OCI-LY7 (cell line): ENCODE results near the gene OAS3. TPM values are rescaled to one million over a fixed set of nuclear protein-coding genes. Genes with fewer than 3 reads are reported as not detected.
A peak's percentile ranks its signal among the peaks of the same experiment; 100 is the strongest.

Experiments
- BruUV-seq: library from RNA; stranded (reverse); fragments of 400-500 nt; replicated peaks from 2 replicates; lab custom pipeline; 2021; lab: Mats Ljungman, UMichigan
- CTCF ChIA-PET: fragments of 300-600 bp; sonication (Branson Sonifier 250); formaldehyde crosslinking; loops from one replicate; lab custom pipeline; 2022; ENCODE audit warnings: antibody characterized with exemption; ENCODE audit not compliant: unreplicated experiment; lab: Charles Lee
- POLR2A ChIA-PET: fragments of 300-600 bp; sonication (Branson Sonifier 250); formaldehyde crosslinking; loops from one replicate; lab custom pipeline; 2022; ENCODE audit warnings: antibody characterized with exemption; lab: Charles Lee
- DNase-seq: peaks from one replicate; pipeline ENCODE4 v3.0.0-alpha.2; 2015; ENCODE audit warnings: low spot score
- H2AFZ ChIP-seq: fragments of 200-600 bp; sonication (generic), shearing (Covaris generic); 2 replicates; pipeline ENCODE4 v1.6.1; 2014; ENCODE audit warnings: mild to moderate bottlenecking, antibody characterized with exemption, low read length, moderate library complexity
- H3K27ac ChIP-seq: fragments of 200-600 bp; sonication (generic); 2 replicates; pipeline ENCODE4 v1.5.1; 2014; ENCODE audit warnings: mixed run types, low read depth, mild to moderate bottlenecking, moderate library complexity, low read length, inconsistent platforms; ENCODE audit not compliant: poor library complexity, severe bottlenecking
- H3K36me3 ChIP-seq: fragments of 200-600 bp; sonication (generic); 2 replicates; pipeline ENCODE4 v1.6.1; 2014; ENCODE audit warnings: mild to moderate bottlenecking, antibody characterized with exemption, low read length, moderate library complexity, mixed read lengths; ENCODE audit not compliant: insufficient read depth
- H3K4me1 ChIP-seq: fragments of 200-600 bp; sonication (generic); 2 replicates; pipeline ENCODE4 v1.5.1; 2014; ENCODE audit warnings: mild to moderate bottlenecking, low read length; ENCODE audit not compliant: insufficient read depth, poor library complexity, severe bottlenecking
- H3K4me2 ChIP-seq: fragments of 200-600 bp; sonication (generic); 2 replicates; pipeline ENCODE4 v1.6.1; 2014; ENCODE audit warnings: mild to moderate bottlenecking, low read length
- H3K4me3 ChIP-seq: fragments of 200-600 bp; sonication (generic); 2 replicates; pipeline ENCODE4 v1.5.1; 2014; ENCODE audit warnings: mild to moderate bottlenecking, low read depth, low read length; ENCODE audit not compliant: poor library complexity, severe bottlenecking
- H3K79me2 ChIP-seq: fragments of 200-600 bp; sonication (generic); 2 replicates; pipeline ENCODE4 v1.6.1; 2016; ENCODE audit warnings: low read depth, mild to moderate bottlenecking, low read length, moderate library complexity, mixed read lengths; ENCODE audit not compliant: insufficient read depth
- H3K9me2 ChIP-seq: fragments of 200-600 bp; sonication (generic); 2 replicates; pipeline ENCODE4 v1.6.1; 2016; ENCODE audit warnings: mild to moderate bottlenecking, low read length, mixed read lengths; ENCODE audit not compliant: insufficient read depth
- H3K9me3 ChIP-seq: fragments of 200-600 bp; sonication (generic); 2 replicates; pipeline ENCODE4 v1.6.1; 2014; ENCODE audit warnings: mild to moderate bottlenecking, mixed run types, low read length, mixed read lengths
- H4K20me1 ChIP-seq: fragments of 200-600 bp; sonication (generic); 2 replicates; pipeline ENCODE4 v1.6.1; 2014; ENCODE audit warnings: mild to moderate bottlenecking, antibody characterized with exemption, low read length, moderate library complexity, mixed read lengths; ENCODE audit not compliant: insufficient read depth
- EZH2phosphoT487 ChIP-seq: fragments of 200-600 bp; sonication (generic); IDR thresholded peaks from 2 replicates; pipeline ENCODE4 v1.6.1; 2018; ENCODE audit warnings: low read depth, borderline replicate concordance, mild to moderate bottlenecking, mixed run types, antibody characterized with exemption, low read length, moderate library complexity, mixed read lengths
- intact Hi-C: fragments of 100-400 bp; cut with micrococcal nuclease; formaldehyde crosslinking; loops from one replicate; pipeline ENCODE4 v1.10.0; 2022; ENCODE audit not compliant: unreplicated experiment
- total RNA-seq, 2 experiments: library from RNA; depleted of rRNA in 1 of 2; stranded (reverse); fragments of >200 nt in 1 of 2; shearing (Covaris generic) in 1 of 2; gene quantifications; 2 replicates each; pipeline ENCODE4 v1.2.3, GENCODE V29; 2014 to 2022
- TF ChIP-seq, protein P1 (sequence below): fragments of 200-600 bp; sonication (generic); conservative IDR thresholded peaks from 2 replicates; pipeline ENCODE4 v1.5.1; 2014; ENCODE audit warnings: mild to moderate bottlenecking, antibody characterized with exemption, low read length, moderate library complexity, mixed read lengths

OAS3 gene
- total RNA-seq, 2 experiments from 2014 or later: 0.79 to 9.2 TPM

DNA sequence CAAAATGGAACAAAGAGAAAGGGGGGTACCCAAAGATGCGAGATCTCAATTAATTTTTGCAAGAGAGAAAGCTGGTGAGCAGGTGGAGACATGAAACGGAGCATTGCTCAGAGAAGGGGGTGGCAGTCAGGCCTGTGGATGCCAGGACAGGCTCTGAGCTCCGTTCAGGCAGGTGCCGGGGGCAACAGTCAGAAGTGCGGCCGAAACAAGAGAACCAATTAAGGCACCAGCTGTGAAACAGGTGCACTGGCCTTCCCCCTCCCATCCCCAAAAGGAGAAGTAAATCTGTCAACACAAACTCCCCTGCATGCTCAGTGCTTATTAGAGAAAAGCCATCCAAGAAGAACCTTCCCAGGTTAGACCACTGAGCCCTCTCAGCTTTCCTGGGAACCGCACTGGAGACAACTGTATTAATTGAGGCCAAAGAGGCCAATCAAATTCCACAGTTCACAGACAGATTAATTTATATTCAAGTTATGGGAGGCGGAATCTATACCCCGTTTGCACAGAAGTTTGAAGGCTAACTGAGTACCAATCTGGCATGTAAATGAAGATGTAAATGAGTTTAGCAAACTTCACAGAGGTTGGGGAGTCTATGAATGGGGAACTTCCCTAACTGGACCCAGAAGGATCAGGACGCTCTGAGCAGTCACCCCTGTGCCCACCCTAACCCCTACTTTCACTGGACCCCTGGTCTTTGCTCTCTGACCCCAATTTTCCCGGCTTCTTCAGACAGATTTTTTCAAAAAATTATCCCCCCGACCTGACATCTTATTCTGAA is 60.9 kb downstream of the OAS3 start:
- Histone ChIP-seq H3K4me2 (peak overlapping the region; percentile 76), H3K9me3 (peaks cover 36% of the 10 kb centered on the region), H4K20me1 (no peaks in the 10 kb centered on the region), H3K36me3 (peaks cover 80% of the 10 kb centered on the region), H2AFZ (peak overlapping the region; percentile 24; the same call in 1 of the 2 replicates), H3K4me3 (peak overlapping the region; percentile 41), H3K79me2 (no peaks in the 10 kb centered on the region), H3K27ac (peak overlapping the region; percentile 99), H3K9me2 (no peaks in the 10 kb centered on the region), H3K4me1 (peaks cover 45% of the 10 kb centered on the region)
- DNase-seq: peak; percentile 98
- CTCF ChIA-PET: interaction anchor here (0.6 to 0.9 kb wide), 3 partner anchors 22 to 135 kb away, joined by 3 to 4 read pairs (median 3); no protein-coding TSS in a partner anchor
- intact Hi-C loops: loop anchor here (1.0 kb wide), 2 partner anchors 20 to 51 kb away; no protein-coding TSS in a partner anchor
- TSS peak; percentile 55 for BruUV-seq
- TF ChIP-seq, protein P1, sequence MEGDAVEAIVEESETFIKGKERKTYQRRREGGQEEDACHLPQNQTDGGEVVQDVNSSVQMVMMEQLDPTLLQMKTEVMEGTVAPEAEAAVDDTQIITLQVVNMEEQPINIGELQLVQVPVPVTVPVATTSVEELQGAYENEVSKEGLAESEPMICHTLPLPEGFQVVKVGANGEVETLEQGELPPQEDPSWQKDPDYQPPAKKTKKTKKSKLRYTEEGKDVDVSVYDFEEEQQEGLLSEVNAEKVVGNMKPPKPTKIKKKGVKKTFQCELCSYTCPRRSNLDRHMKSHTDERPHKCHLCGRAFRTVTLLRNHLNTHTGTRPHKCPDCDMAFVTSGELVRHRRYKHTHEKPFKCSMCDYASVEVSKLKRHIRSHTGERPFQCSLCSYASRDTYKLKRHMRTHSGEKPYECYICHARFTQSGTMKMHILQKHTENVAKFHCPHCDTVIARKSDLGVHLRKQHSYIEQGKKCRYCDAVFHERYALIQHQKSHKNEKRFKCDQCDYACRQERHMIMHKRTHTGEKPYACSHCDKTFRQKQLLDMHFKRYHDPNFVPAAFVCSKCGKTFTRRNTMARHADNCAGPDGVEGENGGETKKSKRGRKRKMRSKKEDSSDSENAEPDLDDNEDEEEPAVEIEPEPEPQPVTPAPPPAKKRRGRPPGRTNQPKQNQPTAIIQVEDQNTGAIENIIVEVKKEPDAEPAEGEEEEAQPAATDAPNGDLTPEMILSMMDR: no peak
- POLR2A ChIA-PET: interaction anchor here (0.8 to 2.9 kb wide), 9 partner anchors 11 to 174 kb away, joined by 3 to 11 read pairs (median 3); partner anchors contain the start of gene RASAL1

DNA sequence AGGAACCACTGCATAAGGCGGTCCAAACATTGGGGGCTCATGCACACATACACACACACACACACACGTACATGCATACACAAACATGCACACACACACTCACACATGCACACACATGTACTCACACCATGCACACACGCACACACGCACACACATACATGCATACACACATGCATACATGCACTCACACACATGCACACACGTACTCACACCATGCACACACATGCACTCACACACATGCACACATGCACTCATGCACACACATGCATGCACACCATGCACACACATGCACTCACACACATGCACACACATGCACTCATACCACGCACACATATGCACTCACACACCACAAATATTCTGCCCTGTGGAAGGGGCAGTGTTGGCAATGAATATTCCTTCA is 62.2 kb downstream of the OAS3 start:
- H4K20me1 ChIP-seq: no peaks in the 10 kb centered on the region
- H3K4me3 ChIP-seq: no peak overlapping the region
- H3K27ac ChIP-seq: peak overlapping the region; percentile 99
- H3K79me2 ChIP-seq: no peaks in the 10 kb centered on the region
- peaks cover 45% of the 10 kb centered on the region for H3K4me1 ChIP-seq
- H2AFZ ChIP-seq: no peak overlapping the region
- no peaks in the 10 kb centered on the region for H3K9me2 ChIP-seq
- intact Hi-C loops: no loop called here
- POLR2A ChIA-PET: no interaction called here
- CTCF ChIA-PET: no interaction called here
- DNase-seq: no peak
- peaks cover 26% of the 10 kb centered on the region for H3K9me3 ChIP-seq
- H3K36me3 ChIP-seq: peaks cover 80% of the 10 kb centered on the region
- no peak for TF ChIP-seq EZH2phosphoT487
- TF ChIP-seq, protein P1: no peak
- H3K4me2 ChIP-seq: peak overlapping the region; percentile 76; the same call in 1 of the 2 replicates
- no TSS peak for BruUV-seq

DNA sequence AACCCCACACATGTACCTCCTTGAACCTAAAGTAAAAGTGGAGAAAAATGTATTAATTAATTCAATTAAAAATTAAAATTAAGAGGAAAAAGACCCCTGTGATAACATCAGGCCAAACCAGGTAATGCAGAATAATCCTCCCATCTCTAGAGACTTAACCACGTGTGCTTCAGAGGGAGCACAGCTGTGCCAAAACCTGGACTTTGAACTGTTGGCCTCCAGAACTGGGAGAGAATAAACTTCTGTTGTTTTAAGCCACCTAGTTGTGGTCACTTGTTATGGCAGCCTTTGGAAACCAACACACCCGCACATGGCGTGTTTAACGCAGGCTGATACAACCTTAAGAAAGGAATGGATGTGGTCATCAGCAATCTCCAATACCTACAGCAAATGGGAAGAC is 63.9 kb downstream of the OAS3 start:
- Histone ChIP-seq H3K9me3 (peaks cover 16% of the 10 kb centered on the region), H3K4me1 (peaks cover 38% of the 10 kb centered on the region), H3K27ac (no peak overlapping the region), H3K36me3 (peaks cover 76% of the 10 kb centered on the region), H3K79me2 (no peaks in the 10 kb centered on the region), H2AFZ (no peak overlapping the region), H3K4me2 (no peak overlapping the region), H3K4me3 (no peak overlapping the region), H3K9me2 (no peaks in the 10 kb centered on the region), H4K20me1 (no peaks in the 10 kb centered on the region)
- no TSS peak for BruUV-seq
- CTCF ChIA-PET: no interaction called here
- intact Hi-C loops: no loop called here
- no peak for DNase-seq
- TF ChIP-seq, protein P1: peak; percentile 31; the same call in 1 of the 2 replicates
- no peak for TF ChIP-seq EZH2phosphoT487
- POLR2A ChIA-PET: interaction anchor here (0.6 kb wide), 1 partner anchor 31 kb away, joined by 5 read pairs; no protein-coding TSS in a partner anchor
